RWPE2 (cell line): ENCODE data around the gene USP31.

Experiments
- ATAC-seq: fragments of 200-7000 bp; cut with Tn5 transposase; 3 replicates; pipeline ENCODE4 v1.9.1; 2021; ENCODE audit warnings: low read depth
- DNase-seq: peaks from one replicate; pipeline ENCODE4 v3.0.0-alpha.2; 2020; ENCODE audit warnings: low spot score
- H3K27ac ChIP-seq: fragments of 450-650 bp; 2 replicates; pipeline ENCODE4 v1.5.1; 2017; ENCODE audit warnings: mild to moderate bottlenecking; ENCODE audit not compliant: poor library complexity, severe bottlenecking
- H3K27me3 ChIP-seq: fragments of 250-450 bp; sonication (Bioruptor Pico); 2 replicates; pipeline ENCODE4 v1.5.1; 2021; ENCODE audit warnings: mild to moderate bottlenecking, moderate library complexity; ENCODE audit not compliant: insufficient read depth, poor library complexity, severe bottlenecking
- H3K36me3 ChIP-seq: fragments of 250-450 bp; sonication (Bioruptor Pico); 2 replicates; pipeline ENCODE4 v1.5.1; 2020; ENCODE audit warnings: low read depth, mild to moderate bottlenecking, moderate library complexity
- H3K4me1 ChIP-seq: fragments of 250-450 bp; sonication (Bioruptor Pico); 2 replicates; pipeline ENCODE4 v1.5.1; 2021; ENCODE audit warnings: mild to moderate bottlenecking, moderate library complexity; ENCODE audit not compliant: insufficient read depth, poor library complexity, severe bottlenecking
- H3K4me3 ChIP-seq: fragments of 250-450 bp; sonication (Bioruptor Pico); 2 replicates; pipeline ENCODE4 v1.5.1; 2021; ENCODE audit warnings: mild to moderate bottlenecking, moderate library complexity; ENCODE audit not compliant: severe bottlenecking
- H3K9me3 ChIP-seq: fragments of 250-450 bp; sonication (Bioruptor Pico); 2 replicates; pipeline ENCODE4 v1.5.1; 2021; ENCODE audit warnings: mild to moderate bottlenecking, moderate library complexity; ENCODE audit not compliant: severe bottlenecking
- CTCF ChIP-seq: fragments of 450-650 bp; IDR thresholded peaks from one replicate; pipeline ENCODE4 v1.5.1; 2017; ENCODE audit warnings: mild to moderate bottlenecking, moderate library complexity; ENCODE audit not compliant: poor library complexity, severe bottlenecking

USP31 gene

GRCh38 chr16:23074423-23074822 is 74.8 kb downstream of the USP31 start:
- Histone ChIP-seq H3K4me3 (no peak overlapping the region), H3K27me3 (no peaks in the 10 kb centered on the region), H3K27ac (peak overlapping the region; percentile 97), H3K36me3 (peaks cover 73% of the 10 kb centered on the region), H3K4me1 (peaks cover 39% of the 10 kb centered on the region), H3K9me3 (no peaks in the 10 kb centered on the region)
- DNase-seq (no peak), ATAC-seq (no peak)
- TF ChIP-seq CTCF = no peak

- Histone ChIP-seq H3K4me1 (peaks cover 35% of the 10 kb centered on the region), H3K4me3 (no peak overlapping the region), H3K36me3 (peaks cover 76% of the 10 kb centered on the region), H3K27ac (peak overlapping the region; percentile 97), H3K9me3 (no peaks in the 10 kb centered on the region), H3K27me3 (no peaks in the 10 kb centered on the region)
- TF ChIP-seq CTCF = peak; percentile 31
- ATAC-seq (peak; percentile 79), DNase-seq (no peak)
Observed at GRCh38 chr16:23072769-23073549, 76.3 kb downstream of the USP31 start.

- Histone ChIP-seq H3K4me3 (no peak overlapping the region), H3K36me3 (peaks cover 78% of the 10 kb centered on the region), H3K27ac (peak overlapping the region; percentile 97), H3K4me1 (peaks cover 35% of the 10 kb centered on the region), H3K9me3 (no peaks in the 10 kb centered on the region), H3K27me3 (no peaks in the 10 kb centered on the region)
- DNase-seq (peak; percentile 86), ATAC-seq (peak; percentile 66)
- no peak for TF ChIP-seq CTCF
Observed at GRCh38 chr16:23072084-23072599, 77.1 kb downstream of the USP31 start.

GRCh38 chr16:23071196-23072083 is 77.8 kb downstream of the USP31 start:
- ATAC-seq = peak; percentile 59
- H3K27ac ChIP-seq = peak overlapping the region; percentile 97
- no peaks in the 10 kb centered on the region for H3K27me3 ChIP-seq
- H3K36me3 ChIP-seq = peaks cover 77% of the 10 kb centered on the region
- no peak for TF ChIP-seq CTCF
- no peak overlapping the region for H3K4me3 ChIP-seq
- no peak for DNase-seq
- peaks cover 35% of the 10 kb centered on the region for H3K4me1 ChIP-seq
- H3K9me3 ChIP-seq = no peaks in the 10 kb centered on the region
